GM04504 (cell line): ENCODE measurements around the gene ZNF534.
"Not testable (repeated sequence)": the region's sequence is repeated elsewhere in the genome, so short reads cannot be mapped to it uniquely, and the experiment has no call there.

Source experiments
- DNase-seq: peaks from one replicate; pipeline ENCODE4 v3.0.0-alpha.2; 2012; ENCODE audit warnings: low read depth

Gene ZNF534

GRCh38 chr19:52498571-52498970 lies 69.6 kb downstream of the ZNF534 start:
- no peak for DNase-seq

- not testable (repeated sequence) for DNase-seq
These were observed 71.5 kb downstream of the ZNF534 start for GRCh38 chr19:52500474-52500873.

GRCh38 chr19:52500991-52501390 lies 72.0 kb downstream of the ZNF534 start:
- DNase-seq, result not testable (repeated sequence)
